Measurements from ENCODE around the gene PSMD9. TPM values are rescaled to one million over a fixed set of nuclear protein-coding genes. Genes with fewer than 3 reads are reported as not detected.
"Not testable (repeated sequence)": the region's sequence is repeated elsewhere in the genome, so short reads cannot be mapped to it uniquely, and the experiment has no call there.

PSMD9 gene
- total and polyA plus RNA-seq, 7 donors = 20.1 to 131 (median 34.0) TPM

- intact Hi-C loops (cut with DNase I) = no loop called here
- TF ChIP-seq CTCF (IDR thresholded peaks at IDR 0.05) = no peak
- Histone ChIP-seq H3K27ac (peak overlapping the region; percentile 6), H3K4me1 (peaks cover 36% of the 10 kb centered on the region), H3K27me3 (ENCODE audit: insufficient read depth in 3 of 3, low read length in 2 of 3) (no peaks in the 10 kb centered on the region), H3K9me3 (no peaks in the 10 kb centered on the region), H3K36me3 (ENCODE audit: insufficient read depth in 1 of 2, low read depth in 1 of 2) (no peaks in the 10 kb centered on the region), H3K4me3 (no peak overlapping the region)
- DNase-seq (no peak), ATAC-seq (no peak)
- WGBS, 3 donors = 85% methylated on average over 11 of the region's 11 CpGs
These were observed 31.0 kb upstream of the PSMD9 start for GRCh38 chr12:121857322-121858246.

DNA sequence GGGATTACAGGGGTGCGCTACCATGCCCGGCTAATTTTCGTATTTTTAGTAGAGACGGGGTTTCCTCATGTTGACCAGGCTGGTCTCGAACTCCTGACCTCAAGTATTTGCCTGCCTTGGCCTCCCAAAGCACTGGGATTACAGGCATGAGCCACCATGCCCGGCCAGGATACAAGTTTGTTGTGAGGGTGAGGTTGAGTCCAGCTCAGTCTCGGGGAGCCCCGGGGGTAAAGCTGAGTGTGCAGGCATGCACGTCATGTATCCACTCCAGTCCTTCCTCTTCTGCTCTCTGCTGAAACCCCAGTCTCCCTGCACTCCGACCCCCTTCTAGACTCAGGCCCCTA is 30.3 kb upstream of the PSMD9 start:
- H3K27ac ChIP-seq = peak overlapping the region; percentile 87
- ATAC-seq = no peak

GRCh38 chr12:121858662-121859572 is 29.7 kb upstream of the PSMD9 start, which contains the start of gene HPD:
TSS of gene HPD (minus strand) at chr12:121858859. CDS start at chr12:121858823, 36 bp downstream.
- Histone ChIP-seq H3K27ac (peak within 1 kb of the TSS; percentile 87), H3K4me1 (peaks cover 40% of the 10 kb centered on the region), H3K4me3 (no peak within 1 kb of the TSS), H3K9me3 (no peaks in the 10 kb centered on the region), H3K36me3 (ENCODE audit: insufficient read depth in 1 of 2, low read depth in 1 of 2) (no peaks in the 10 kb centered on the region), H3K27me3 (ENCODE audit: insufficient read depth in 3 of 3, low read length in 2 of 3) (no peaks in the 10 kb centered on the region)
- DNase-seq (peak; percentile 74 to 82), ATAC-seq (peak; percentile 90 to 93 (median 92))
- intact Hi-C loops (cut with DNase I) = no loop called here
- no peak for TF ChIP-seq CTCF (IDR thresholded peaks at IDR 0.05)
- 31 to 42% (median 32%) methylated on average over 16 of the region's 16 CpGs for WGBS, 3 donors

More for the DNA sequence above, 30.3 kb upstream of the PSMD9 start:
- intact Hi-C loops (cut with DNase I) = no loop called here
- Histone ChIP-seq H3K4me1 (peaks cover 36% of the 10 kb centered on the region), H3K36me3 (ENCODE audit: insufficient read depth in 1 of 2, low read depth in 1 of 2) (no peaks in the 10 kb centered on the region), H3K9me3 (no peaks in the 10 kb centered on the region), H3K4me3 (no peak overlapping the region), H3K27me3 (ENCODE audit: insufficient read depth in 3 of 3, low read length in 2 of 3) (no peaks in the 10 kb centered on the region)
- WGBS, 3 donors = 83 to 87% (median 85%) methylated on average over 10 of the region's 10 CpGs
- DNase-seq = no peak
- no peak for TF ChIP-seq CTCF (IDR thresholded peaks at IDR 0.05)

- Histone ChIP-seq H3K36me3 (ENCODE audit: insufficient read depth in 1 of 2, low read depth in 1 of 2) (no peaks in the 10 kb centered on the region), H3K9me3 (no peaks in the 10 kb centered on the region), H3K27ac (peak overlapping the region; percentile 87), H3K4me1 (peaks cover 40% of the 10 kb centered on the region), H3K4me3 (no peak overlapping the region), H3K27me3 (ENCODE audit: insufficient read depth in 3 of 3, low read length in 2 of 3) (no peaks in the 10 kb centered on the region)
- no peak for TF ChIP-seq CTCF (IDR thresholded peaks at IDR 0.05)
- ATAC-seq = peak in 2 of 4 donors; percentile 17 to 26
- 79 to 94% (median 83%) methylated on average over 1 of the region's 1 CpG for WGBS, 3 donors
- no peak for DNase-seq
- intact Hi-C loops (cut with DNase I) = loop anchor here in 1 of 2 donors (2.0 kb wide), 1 partner anchor 31 kb away; no protein-coding TSS in a partner anchor
These were observed 28.3 kb upstream of the PSMD9 start for GRCh38 chr12:121860257-121860656.

GRCh38 chr12:121860699-121861098 is 27.9 kb upstream of the PSMD9 start:
- ATAC-seq; H3K27me3 ChIP-seq (ENCODE audit: insufficient read depth in 3 of 3, low read length in 2 of 3); H3K36me3 ChIP-seq (ENCODE audit: insufficient read depth in 1 of 2, low read depth in 1 of 2); H3K4me3 ChIP-seq; DNase-seq; H3K9me3 ChIP-seq: not testable (repeated sequence)
- intact Hi-C loops (cut with DNase I) = loop anchor here in 1 of 2 donors (2.0 kb wide), 1 partner anchor 30 kb away; no protein-coding TSS in a partner anchor
- peak overlapping the region; percentile 17 for H3K27ac ChIP-seq
- H3K4me1 ChIP-seq = peaks cover 40% of the 10 kb centered on the region
- WGBS, 3 donors = 66 to 88% (median 78%) methylated on average over 4 of the region's 4 CpGs
